Aortic smooth muscle cell (primary cell): ENCODE data around the gene EID1. TPM values are rescaled to one million over a fixed set of nuclear protein-coding genes. Genes with fewer than 3 reads are reported as not detected.

ENCODE experiments used
- total RNA-seq: library from RNA; depleted of rRNA; stranded (reverse); fragments of >200 nt; gene quantifications from 2 replicates; pipeline ENCODE4 v1.2.3, GENCODE V29; 2014

The EID1 gene
- 274 and 287 TPM in 2 replicates for total RNA-seq

GRCh38 chr15:48877630-48878595 is at the start of gene EID1:
TSS of gene EID1 (plus strand) at chr15:48878134. CDS start at chr15:48878177, 43 bp downstream.

Other genes with a start within 250 kb of the EID1 start
- gene FBN1, start 232.4 kb upstream of the EID1 start, total RNA-seq, result 1,256 and 1,495 TPM in 2 replicates
- gene CEP152, start 67.1 kb upstream of the EID1 start, total RNA-seq, result 6.3 and 10.0 TPM in 2 replicates
- 1.1 and 1.7 TPM in 2 replicates for gene SHC4, start 85.8 kb downstream of the EID1 start, total RNA-seq
- gene SECISBP2L, start 168.3 kb downstream of the EID1 start, total RNA-seq, result 32.8 and 35.9 TPM in 2 replicates